Activated CD8-positive, alpha-beta memory T cell treated with anti-CD3 and anti-CD28 coated beads, Interleukin-2, amount 50 U/mL, for 4 hours (primary cell): ENCODE results near the gene ALPK1.

Experiments used
- DNase-seq: peaks from one replicate; pipeline ENCODE4 v3.0.0-alpha.2; 2020

The ALPK1 gene

GRCh38 chr4:112329672-112330375 lies 32.7 kb downstream of the ALPK1 start:
- DNase-seq = no peak

- no peak for DNase-seq
Measured at GRCh38 chr4:112330921-112331320, 33.8 kb downstream of the ALPK1 start.

DNA sequence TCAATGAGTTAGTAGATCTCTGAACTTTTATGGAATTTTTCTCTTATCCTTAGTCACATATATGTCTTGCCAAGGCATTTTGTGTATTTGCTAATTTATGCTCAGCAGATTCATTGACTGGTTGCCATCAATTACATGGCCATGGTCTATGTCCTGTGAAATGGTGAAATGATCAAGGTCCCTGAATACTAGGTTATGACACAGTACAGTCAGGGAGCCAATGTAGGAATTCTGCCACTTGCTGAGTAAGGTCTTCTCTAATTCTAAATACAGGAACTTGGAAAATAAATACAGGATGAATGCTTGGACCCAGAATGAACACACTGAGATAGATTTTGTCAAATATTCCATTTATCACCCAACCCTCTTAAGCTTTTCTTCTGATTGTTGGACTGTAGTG lies 35.2 kb downstream of the ALPK1 start:
- DNase-seq = no peak

- DNase-seq = no peak
Measured at GRCh38 chr4:112340023-112340422, 42.9 kb downstream of the ALPK1 start.

DNA sequence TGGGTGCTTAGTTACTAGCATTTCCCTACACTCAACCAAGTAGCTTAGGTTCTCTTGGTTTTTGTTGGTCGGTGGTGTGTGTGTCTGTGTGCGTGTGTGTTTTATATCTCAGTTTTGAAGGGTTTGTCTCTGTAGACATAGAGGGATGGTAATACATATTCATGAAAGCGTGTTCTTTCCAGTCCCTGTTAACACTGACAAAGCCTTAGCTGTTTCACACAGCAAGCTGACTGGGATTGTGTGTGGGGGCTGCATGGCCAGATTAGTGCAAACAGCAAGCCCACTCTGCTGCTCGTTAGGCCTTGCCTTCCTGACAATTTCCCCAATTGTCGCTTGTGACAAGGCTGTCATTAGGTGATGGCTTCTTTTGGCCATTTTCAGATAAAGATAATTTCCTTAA lies 43.9 kb downstream of the ALPK1 start:
- DNase-seq = no peak

- no peak for DNase-seq
Measured at GRCh38 chr4:112343330-112344080, 46.3 kb downstream of the ALPK1 start.

DNA sequence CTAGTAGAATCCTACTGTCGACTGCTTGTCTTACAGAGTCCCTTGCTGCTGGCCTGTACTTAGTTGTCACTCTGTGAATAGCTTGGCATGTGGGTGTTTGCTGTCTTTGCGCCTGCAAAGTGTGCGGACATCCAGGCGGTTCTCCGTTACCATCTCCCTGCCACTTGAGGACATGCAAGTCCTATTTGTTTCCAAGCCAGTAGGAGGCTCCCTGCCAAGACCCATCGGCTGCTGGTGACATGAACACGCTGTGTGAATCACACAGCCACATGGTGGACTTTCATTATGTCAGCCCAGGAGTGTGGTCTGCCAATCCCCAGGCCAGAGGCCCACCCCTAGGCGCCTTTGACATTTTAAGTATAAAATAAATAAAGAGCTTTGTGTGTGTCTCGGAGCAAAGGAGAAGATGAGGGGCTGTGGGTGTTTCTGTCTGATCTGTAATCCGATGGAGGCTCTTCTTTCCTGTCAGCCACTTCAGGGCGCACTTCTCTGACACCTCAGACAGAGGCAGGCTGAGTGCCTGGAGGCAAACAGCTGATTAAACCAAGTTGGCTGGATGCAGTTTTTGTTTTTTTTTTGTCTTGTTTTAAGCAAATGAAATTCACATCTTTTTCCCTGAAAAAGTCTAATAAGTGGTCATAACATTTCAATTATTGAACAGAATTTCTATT lies 51.5 kb downstream of the ALPK1 start:
- no peak for DNase-seq

DNA sequence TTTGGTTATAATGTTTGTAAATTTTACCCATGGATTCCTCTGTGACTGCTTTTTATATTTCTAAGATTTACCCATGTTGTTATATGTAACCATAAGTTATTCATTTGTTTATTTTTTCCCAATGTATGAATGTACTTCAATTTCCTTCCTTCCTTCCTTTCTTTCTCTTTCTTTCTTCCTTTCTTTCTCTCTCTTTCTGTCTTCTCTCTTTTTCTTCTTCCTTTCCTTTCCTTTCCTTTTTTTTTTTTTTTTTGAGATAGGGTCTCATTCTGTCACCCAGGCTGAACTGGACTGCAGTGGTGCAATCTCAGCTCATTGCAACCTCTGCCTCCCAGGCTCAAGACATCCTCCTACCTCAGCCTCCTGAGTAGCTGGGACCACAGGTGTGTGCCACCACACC lies 55.6 kb downstream of the ALPK1 start:
- DNase-seq = no peak

- no peak for DNase-seq
Measured at GRCh38 chr4:112355662-112356061, 58.5 kb downstream of the ALPK1 start.

GRCh38 chr4:112357453-112357852 lies 60.3 kb downstream of the ALPK1 start:
- DNase-seq = no peak

GRCh38 chr4:112357897-112358296 lies 60.7 kb downstream of the ALPK1 start:
- DNase-seq = no peak

DNA sequence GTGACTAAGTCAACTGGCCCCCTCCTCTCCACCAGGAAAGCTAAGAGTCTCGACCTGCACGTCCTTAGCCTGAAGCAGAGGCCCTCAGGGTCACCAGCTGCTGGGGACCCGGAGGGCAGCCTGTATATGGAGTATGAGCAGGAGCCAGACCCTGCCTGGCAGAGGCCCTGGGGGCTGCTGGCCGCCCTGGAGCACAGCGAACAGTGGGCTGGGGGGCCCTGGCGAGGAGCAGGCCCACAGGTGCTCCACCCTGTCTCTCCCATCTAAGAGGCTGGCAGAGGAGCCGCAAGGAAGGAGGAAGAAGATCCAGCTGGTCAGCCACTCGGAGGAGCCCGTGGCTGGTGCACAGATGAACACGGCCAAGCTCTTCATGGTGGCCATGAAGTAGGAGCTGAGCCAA lies 61.2 kb downstream of the ALPK1 start:
- DNase-seq = no peak

GRCh38 chr4:112358952-112359749 lies 62.0 kb downstream of the ALPK1 start:
- DNase-seq = no peak

DNA sequence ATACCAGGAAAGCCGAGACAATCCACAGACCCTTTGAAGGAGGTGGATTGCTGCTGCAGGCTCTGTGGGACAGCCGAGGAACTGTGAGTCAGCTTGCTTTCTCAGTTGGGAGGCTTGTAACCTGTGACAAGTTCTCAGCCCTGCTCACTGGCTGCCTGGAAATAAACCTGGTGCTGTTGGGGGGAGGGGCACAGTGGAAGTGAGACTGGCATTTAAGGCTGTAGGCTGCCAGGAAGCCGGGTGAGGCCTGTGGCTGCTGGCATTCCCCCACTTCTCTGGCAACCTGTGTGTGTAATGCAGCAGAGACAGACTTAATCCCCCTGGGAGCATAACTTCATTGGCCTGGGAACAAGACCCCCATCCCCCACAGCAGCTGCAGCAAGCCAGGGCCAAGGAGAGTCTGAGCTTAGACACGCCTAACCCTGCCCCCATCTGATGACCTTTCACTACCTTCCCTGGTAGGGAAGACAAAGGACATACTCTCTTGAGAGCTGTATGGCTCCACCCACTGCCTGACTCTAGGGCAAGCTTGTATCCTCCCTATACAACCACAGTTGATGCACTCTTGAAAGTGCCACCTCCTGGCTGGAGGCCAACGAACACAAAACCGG lies 64.1 kb downstream of the ALPK1 start:
- no peak for DNase-seq

- no peak for DNase-seq
Measured at GRCh38 chr4:112370466-112370865, 73.3 kb downstream of the ALPK1 start.

GRCh38 chr4:112371361-112371760 lies 74.2 kb downstream of the ALPK1 start:
- no peak for DNase-seq

DNA sequence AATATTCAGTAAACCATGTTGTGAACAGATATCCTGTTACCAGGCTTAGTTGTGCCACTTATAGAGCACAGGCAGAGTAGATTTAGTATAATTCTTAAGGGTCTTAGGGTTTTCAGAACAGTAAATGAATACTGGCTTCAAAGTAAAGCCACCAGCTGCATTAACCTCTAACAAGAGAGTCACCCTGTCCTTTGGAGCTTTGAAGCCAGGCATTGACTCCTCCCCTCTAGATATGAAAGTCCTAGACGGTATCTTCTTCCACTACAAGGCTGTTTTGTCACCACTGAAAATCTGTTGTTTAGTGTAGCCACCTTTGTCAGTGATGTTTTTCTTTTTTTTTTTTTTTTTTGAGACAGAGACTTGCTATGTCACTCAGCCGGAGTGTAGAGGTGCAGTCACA lies 77.7 kb downstream of the ALPK1 start:
- DNase-seq = no peak

- no peak for DNase-seq
Measured at GRCh38 chr4:112377171-112377570, 80.0 kb downstream of the ALPK1 start.

- DNase-seq = no peak
Measured at GRCh38 chr4:112377594-112378242, 80.5 kb downstream of the ALPK1 start.

DNA sequence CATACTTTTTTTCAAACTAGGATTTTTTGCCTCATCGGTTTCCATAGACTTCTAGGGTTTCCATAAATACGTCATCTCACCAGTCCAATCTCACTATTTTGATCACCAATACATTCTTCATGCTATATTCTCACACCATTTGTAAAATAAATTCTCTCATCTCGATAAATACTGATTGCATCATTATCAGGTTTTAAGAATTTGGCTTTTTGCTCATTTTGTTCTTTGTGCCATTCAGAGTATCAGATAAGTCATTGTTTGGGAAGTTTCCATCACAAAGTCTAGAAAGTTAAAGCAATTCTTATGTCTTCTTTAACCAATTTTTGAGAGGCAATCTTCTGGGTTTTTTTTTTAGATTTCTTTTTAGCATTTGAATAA lies 81.1 kb downstream of the ALPK1 start:
- DNase-seq = no peak

DNA sequence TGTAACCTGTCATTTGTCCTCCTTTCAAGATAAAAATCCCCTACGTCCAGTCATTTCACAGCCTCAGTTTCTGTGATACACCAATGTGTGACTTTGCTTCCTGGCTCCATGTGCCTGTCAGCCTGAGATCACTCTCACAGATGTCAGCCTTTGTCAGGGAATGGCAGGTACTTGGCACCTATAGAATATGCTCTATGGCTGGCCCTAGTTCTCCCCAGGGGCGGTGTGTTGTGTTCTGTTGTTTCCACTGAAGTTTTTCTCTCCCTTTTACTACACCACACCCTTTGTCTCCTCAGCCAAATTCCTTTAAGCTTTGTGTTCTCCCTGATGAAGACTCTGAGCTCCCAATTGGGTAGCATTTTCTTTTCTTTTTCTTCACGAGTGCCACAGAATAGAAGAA lies 81.7 kb downstream of the ALPK1 start:
- no peak for DNase-seq

DNA sequence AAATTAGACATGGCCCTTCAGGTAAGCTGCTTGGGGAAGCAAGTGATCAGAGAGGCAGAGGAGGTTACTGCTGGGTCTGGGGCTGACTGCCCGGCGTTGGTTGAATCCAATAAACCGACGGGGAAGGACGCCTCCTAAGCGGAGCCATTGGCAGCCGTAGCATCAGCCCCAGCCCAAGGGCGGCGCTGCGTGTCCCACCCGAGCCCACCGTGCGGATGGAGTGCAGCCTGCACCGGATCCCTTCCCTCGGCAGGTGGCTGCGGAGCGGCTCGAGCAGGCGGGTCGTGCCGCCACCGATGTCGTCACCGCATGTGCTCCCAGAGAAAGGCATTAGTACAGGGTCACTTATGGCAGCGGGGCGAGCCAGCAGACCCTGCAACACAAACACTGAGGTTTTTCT lies 82.1 kb downstream of the ALPK1 start:
- no peak for DNase-seq
